Osteoblast (primary cell): ENCODE measurements around the gene ADARB1. TPM values are rescaled to one million over a fixed set of nuclear protein-coding genes. Genes with fewer than 3 reads are reported as not detected.

Source experiments
- DNase-seq: peaks from one replicate; pipeline ENCODE4 v3.0.0; 2011; ENCODE audit warnings: low spot score, mixed read lengths; ENCODE audit not compliant: insufficient read length; ENCODE audit errors: missing footprints
- H2AFZ ChIP-seq: 2 replicates; pipeline ENCODE4 v1.6.0; 2011; ENCODE audit warnings: mild to moderate bottlenecking, low read length
- H3K27ac ChIP-seq: 2 replicates; pipeline ENCODE4 v1.5.1; 2011; ENCODE audit warnings: mild to moderate bottlenecking, low read depth, low read length, moderate library complexity
- H3K27me3 ChIP-seq: 2 replicates; pipeline ENCODE4 v1.6.0; 2012; ENCODE audit warnings: mild to moderate bottlenecking, control low read depth, inconsistent platforms, low read length, moderate library complexity; ENCODE audit not compliant: insufficient read depth
- H3K36me3 ChIP-seq: 2 replicates; pipeline ENCODE4 v1.5.1; 2011; ENCODE audit warnings: mild to moderate bottlenecking, low read length, control low read depth, moderate library complexity; ENCODE audit not compliant: insufficient read depth
- H3K4me1 ChIP-seq: 2 replicates; pipeline ENCODE4 v1.5.1; 2011; ENCODE audit warnings: mild to moderate bottlenecking, low read length, control low read depth, moderate library complexity; ENCODE audit not compliant: insufficient read depth
- H3K4me2 ChIP-seq: 2 replicates; pipeline ENCODE4 v1.6.0; 2011; ENCODE audit warnings: mild to moderate bottlenecking, low read length; ENCODE audit not compliant: insufficient read depth
- H3K4me3 ChIP-seq: fragments of 200-600 bp; sonication (generic); 3 replicates; pipeline ENCODE4 v1.5.1; 2012; ENCODE audit warnings: mild to moderate bottlenecking, low read length, inconsistent platforms; ENCODE audit not compliant: insufficient read depth
- H3K79me2 ChIP-seq: 2 replicates; pipeline ENCODE4 v1.6.0; 2012; ENCODE audit warnings: mild to moderate bottlenecking, low read length, control low read depth, inconsistent platforms; ENCODE audit not compliant: insufficient read depth
- H3K9me3 ChIP-seq: 2 replicates; pipeline ENCODE4 v1.5.1; 2011; ENCODE audit warnings: low read depth, low read length, control low read depth
- H4K20me1 ChIP-seq: 2 replicates; pipeline ENCODE4 v1.6.0; 2012; ENCODE audit warnings: mild to moderate bottlenecking, low read length, control low read depth; ENCODE audit not compliant: insufficient read depth
- total RNA-seq: library from RNA; depleted of rRNA; stranded (reverse); fragments of >200 nt; gene quantifications from 2 replicates; pipeline ENCODE4 v1.2.3, GENCODE V29; 2012
- TF ChIP-seq, protein P1 (sequence below): IDR thresholded peaks from 2 replicates; pipeline ENCODE4 v1.5.1; 2011; ENCODE audit warnings: mild to moderate bottlenecking, low read depth, low read length, moderate library complexity; ENCODE audit errors: extremely low read depth

The ADARB1 gene
- total RNA-seq, 1 donor, result 19.5 TPM

DNA sequence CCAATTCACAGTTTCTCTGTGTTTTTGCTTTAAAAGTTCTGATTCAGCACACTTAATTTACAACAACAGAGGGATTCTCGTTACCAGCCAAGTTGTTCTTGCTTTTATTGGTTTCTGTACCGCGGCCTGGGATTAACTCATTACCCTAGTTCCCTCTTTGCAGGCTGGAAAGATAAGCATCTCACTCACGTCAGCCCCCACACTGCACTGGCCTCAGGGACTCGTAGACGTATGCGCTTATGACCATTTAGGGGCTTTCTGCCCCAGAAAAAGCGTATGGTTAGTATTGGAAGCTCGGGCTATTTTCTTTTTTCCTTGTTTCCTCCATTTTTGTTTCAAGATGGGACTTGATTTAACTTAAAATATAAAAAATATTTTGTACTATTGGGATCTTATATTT lies 137.3 kb downstream of the ADARB1 start:
- H3K79me2 ChIP-seq, result no peaks in the 10 kb centered on the region
- H3K9me3 ChIP-seq, result no peaks in the 10 kb centered on the region
- H2AFZ ChIP-seq, result no peak overlapping the region
- DNase-seq, result no peak
- H4K20me1 ChIP-seq, result no peaks in the 10 kb centered on the region
- H3K4me3 ChIP-seq, result no peak overlapping the region
- H3K36me3 ChIP-seq, result peaks cover 8% of the 10 kb centered on the region
- no peak overlapping the region for H3K27ac ChIP-seq
- H3K4me2 ChIP-seq, result no peak overlapping the region
- TF ChIP-seq, protein P1, sequence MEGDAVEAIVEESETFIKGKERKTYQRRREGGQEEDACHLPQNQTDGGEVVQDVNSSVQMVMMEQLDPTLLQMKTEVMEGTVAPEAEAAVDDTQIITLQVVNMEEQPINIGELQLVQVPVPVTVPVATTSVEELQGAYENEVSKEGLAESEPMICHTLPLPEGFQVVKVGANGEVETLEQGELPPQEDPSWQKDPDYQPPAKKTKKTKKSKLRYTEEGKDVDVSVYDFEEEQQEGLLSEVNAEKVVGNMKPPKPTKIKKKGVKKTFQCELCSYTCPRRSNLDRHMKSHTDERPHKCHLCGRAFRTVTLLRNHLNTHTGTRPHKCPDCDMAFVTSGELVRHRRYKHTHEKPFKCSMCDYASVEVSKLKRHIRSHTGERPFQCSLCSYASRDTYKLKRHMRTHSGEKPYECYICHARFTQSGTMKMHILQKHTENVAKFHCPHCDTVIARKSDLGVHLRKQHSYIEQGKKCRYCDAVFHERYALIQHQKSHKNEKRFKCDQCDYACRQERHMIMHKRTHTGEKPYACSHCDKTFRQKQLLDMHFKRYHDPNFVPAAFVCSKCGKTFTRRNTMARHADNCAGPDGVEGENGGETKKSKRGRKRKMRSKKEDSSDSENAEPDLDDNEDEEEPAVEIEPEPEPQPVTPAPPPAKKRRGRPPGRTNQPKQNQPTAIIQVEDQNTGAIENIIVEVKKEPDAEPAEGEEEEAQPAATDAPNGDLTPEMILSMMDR, result no peak
- H3K27me3 ChIP-seq, result no peaks in the 10 kb centered on the region
- peaks cover 4% of the 10 kb centered on the region for H3K4me1 ChIP-seq

- TF ChIP-seq, protein P1, result no peak
- Histone ChIP-seq H3K4me2 (no peak overlapping the region), H3K9me3 (no peaks in the 10 kb centered on the region), H3K4me3 (no peak overlapping the region), H3K79me2 (no peaks in the 10 kb centered on the region), H2AFZ (no peak overlapping the region), H3K4me1 (peaks cover 4% of the 10 kb centered on the region), H3K27me3 (no peaks in the 10 kb centered on the region), H3K27ac (no peak overlapping the region), H3K36me3 (peaks cover 2% of the 10 kb centered on the region), H4K20me1 (no peaks in the 10 kb centered on the region)
- no peak for DNase-seq
These were observed 139.0 kb downstream of the ADARB1 start for GRCh38 chr21:45213392-45213791.

GRCh38 chr21:45215213-45215612 lies 140.8 kb downstream of the ADARB1 start:
- Histone ChIP-seq H3K79me2 (no peaks in the 10 kb centered on the region), H3K4me3 (no peak overlapping the region), H3K4me1 (peaks cover 6% of the 10 kb centered on the region), H3K4me2 (no peak overlapping the region), H3K27ac (no peak overlapping the region), H2AFZ (no peak overlapping the region), H3K27me3 (no peaks in the 10 kb centered on the region), H3K36me3 (peaks cover 2% of the 10 kb centered on the region), H4K20me1 (no peaks in the 10 kb centered on the region), H3K9me3 (no peaks in the 10 kb centered on the region)
- TF ChIP-seq, protein P1, result no peak
- no peak for DNase-seq

- H3K9me3 ChIP-seq, result no peaks in the 10 kb centered on the region
- no peaks in the 10 kb centered on the region for H3K27me3 ChIP-seq
- no peak overlapping the region for H3K4me3 ChIP-seq
- H3K4me2 ChIP-seq, result no peak overlapping the region
- no peak overlapping the region for H2AFZ ChIP-seq
- no peaks in the 10 kb centered on the region for H3K79me2 ChIP-seq
- no peaks in the 10 kb centered on the region for H4K20me1 ChIP-seq
- no peak overlapping the region for H3K27ac ChIP-seq
- peaks cover 2% of the 10 kb centered on the region for H3K36me3 ChIP-seq
- peaks cover 6% of the 10 kb centered on the region for H3K4me1 ChIP-seq
- TF ChIP-seq, protein P1, result no peak
- no peak for DNase-seq
These were observed 142.6 kb downstream of the ADARB1 start for GRCh38 chr21:45217010-45217409.
